K562 (cell line): ENCODE results near the gene SACS. TPM values are rescaled to one million over a fixed set of nuclear protein-coding genes. Genes with fewer than 3 reads are reported as not detected.

ENCODE experiments used
- BRF1 ChIP-seq: IDR thresholded peaks from 3 replicates; pipeline ENCODE4 v1.6.1; 2011; ENCODE audit warnings: borderline replicate concordance, mild to moderate bottlenecking; ENCODE audit not compliant: insufficient read length; ENCODE audit errors: extremely low read depth
- CREBBP ChIP-seq: IDR thresholded peaks from one replicate; pipeline ENCODE4 v1.6.1; 2012; ENCODE audit warnings: low read depth, mild to moderate bottlenecking, control low read depth, inconsistent platforms, low read length
- HNRNPK ChIP-seq: fragments of 200-400 bp; formaldehyde crosslinking; IDR thresholded peaks from one replicate; pipeline ENCODE4 v1.6.1; 2018; ENCODE audit warnings: mild to moderate bottlenecking, low read depth, low read length; ENCODE audit not compliant: poor library complexity, severe bottlenecking
- KDM5B ChIP-seq: fragments of 200-600 bp; sonication (generic); IDR thresholded peaks from 2 replicates; pipeline ENCODE4 v1.6.1; 2012; ENCODE audit warnings: low read depth, mild to moderate bottlenecking, moderate library complexity, low read length, control low read depth, inconsistent platforms; ENCODE audit not compliant: insufficient replicate concordance
- MCM7 ChIP-seq, 2 experiments: fragments of 450-650 bp; IDR thresholded peaks; 2 replicates each; pipeline ENCODE4 v1.6.1; 2016 to 2018
- TAF1 ChIP-seq: IDR thresholded peaks from 2 replicates; pipeline ENCODE4 v1.6.1; 2011; ENCODE audit warnings: mild to moderate bottlenecking, low read length, moderate library complexity; ENCODE audit not compliant: insufficient read depth, control insufficient read depth, severe bottlenecking; ENCODE audit errors: extremely low read depth
- TCF3 ChIP-seq: sonication (generic); formaldehyde crosslinking; IDR thresholded peaks from 2 replicates; pipeline ENCODE4 v1.4.0; 2020; ENCODE audit warnings: mild to moderate bottlenecking, missing genetic modification reagents
- TFAM ChIP-seq: fragments of 250-450 bp; sonication (Bioruptor Pico); conservative IDR thresholded peaks from 2 replicates; pipeline ENCODE4 v1.5.0; 2021; ENCODE audit warnings: mild to moderate bottlenecking, moderate library complexity
- ZNF57 ChIP-seq: fragments of 450-650 bp; formaldehyde crosslinking; IDR thresholded peaks from 2 replicates; pipeline ENCODE4 v1.4.0; 2020; ENCODE audit warnings: mild to moderate bottlenecking, moderate library complexity
- polyA plus RNA-seq, 8 experiments: library from polyadenylated mRNA; depleted of rRNA in 4 of 8; stranded (reverse) in 5 of 8; unstranded in 3 of 8; fragments of >200 nt; fragmentation: Nextera tagmentation in 2 of 8; fragmentation: Illumina TruSeq in 1 of 8; extraction: Ambion mirVana in 2 of 8; extraction: Trizol in 1 of 8; gene quantifications; 2 replicates each; pipeline versions ENCODE4 v1.2.1 to v1.2.3, GENCODE V29; 2011 to 2014; ENCODE audit warnings: inconsistent platforms in 1 of 8, missing spikeins in 1 of 8
- total RNA-seq, 7 experiments: library from RNA; depleted of rRNA in 6 of 7; stranded (reverse); fragments of >200 nt in 6 of 7; fragmentation: Illumina TruSeq in 2 of 7; extraction: Trizol in 2 of 7; gene quantifications; 2 replicates each; pipeline versions ENCODE4 v1.2.1 to v1.2.3, GENCODE V29; 2011 to 2021; ENCODE audit warnings: low replicate concordance in 1 of 7
- TF ChIP-seq, protein P1 (sequence below): fragments of 150-350 bp; conservative IDR thresholded peaks from 2 replicates; pipeline ENCODE4 v1.6.1; 2014; ENCODE audit warnings: low read length
- TF ChIP-seq, protein P2 (sequence below): sonication (generic); formaldehyde crosslinking; IDR thresholded peaks from 2 replicates; pipeline ENCODE4 v1.9.0; 2022; ENCODE audit warnings: mild to moderate bottlenecking, missing genetic modification reagents
- TF ChIP-seq, protein P3 (sequence below): fragments of 250-450 bp; sonication (Bioruptor Pico); IDR thresholded peaks from 2 replicates; pipeline ENCODE4 v1.8.0; 2022; ENCODE audit warnings: inconsistent platforms
- TF ChIP-seq, protein P4 (sequence below), 2 experiments: fragments of 450-650 bp in 1 of 2; IDR thresholded peaks; 2 replicates each; pipeline ENCODE4 v1.6.1; 2011 to 2017; ENCODE audit warnings: low read depth in 2 of 2, antibody characterized with exemption in 1 of 2, borderline replicate concordance in 1 of 2, low read length in 1 of 2, mild to moderate bottlenecking in 1 of 2, mixed read lengths in 1 of 2; ENCODE audit not compliant: control insufficient read depth in 1 of 2
- TF ChIP-seq, protein P5 (sequence below), 2 experiments: IDR thresholded peaks; 2 replicates each; pipeline ENCODE4 v1.6.1; 2011; ENCODE audit warnings: borderline replicate concordance in 1 of 2, control low read depth in 1 of 2, low read depth in 1 of 2, low read length in 1 of 2, mild to moderate bottlenecking in 1 of 2, mixed read lengths in 1 of 2, moderate library complexity in 1 of 2; ENCODE audit not compliant: insufficient read depth in 1 of 2, insufficient read length in 1 of 2, poor library complexity in 1 of 2, severe bottlenecking in 1 of 2; ENCODE audit errors: extremely low read depth in 1 of 2

SACS gene
- total and polyA plus RNA-seq, 9 of the 15 experiments (the other 6 are each of a cell fraction or from before 2014, with no cell fraction given), result 4.7 to 28.2 (median 18.9) TPM

DNA sequence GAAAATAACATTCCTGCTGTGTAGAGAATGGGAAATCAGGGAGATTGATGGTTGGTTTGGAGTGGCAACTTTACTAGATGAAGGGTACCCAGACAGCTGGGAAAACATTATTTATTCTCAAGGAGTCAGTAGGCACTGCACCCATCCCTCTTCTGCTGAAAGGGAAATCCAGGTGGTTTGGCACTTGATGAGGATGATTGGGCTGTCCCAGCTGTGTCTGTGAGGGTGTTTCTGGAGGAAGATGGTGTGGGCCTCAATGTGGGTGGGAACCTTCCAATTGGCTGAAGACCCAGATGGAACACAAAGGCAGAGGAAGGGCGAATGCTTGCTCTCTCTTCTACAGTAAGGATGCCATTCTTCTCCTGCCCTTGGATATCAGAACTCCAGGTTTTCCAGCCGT lies 10.4 kb upstream of the SACS start (continued):
- TF ChIP-seq, protein P1, sequence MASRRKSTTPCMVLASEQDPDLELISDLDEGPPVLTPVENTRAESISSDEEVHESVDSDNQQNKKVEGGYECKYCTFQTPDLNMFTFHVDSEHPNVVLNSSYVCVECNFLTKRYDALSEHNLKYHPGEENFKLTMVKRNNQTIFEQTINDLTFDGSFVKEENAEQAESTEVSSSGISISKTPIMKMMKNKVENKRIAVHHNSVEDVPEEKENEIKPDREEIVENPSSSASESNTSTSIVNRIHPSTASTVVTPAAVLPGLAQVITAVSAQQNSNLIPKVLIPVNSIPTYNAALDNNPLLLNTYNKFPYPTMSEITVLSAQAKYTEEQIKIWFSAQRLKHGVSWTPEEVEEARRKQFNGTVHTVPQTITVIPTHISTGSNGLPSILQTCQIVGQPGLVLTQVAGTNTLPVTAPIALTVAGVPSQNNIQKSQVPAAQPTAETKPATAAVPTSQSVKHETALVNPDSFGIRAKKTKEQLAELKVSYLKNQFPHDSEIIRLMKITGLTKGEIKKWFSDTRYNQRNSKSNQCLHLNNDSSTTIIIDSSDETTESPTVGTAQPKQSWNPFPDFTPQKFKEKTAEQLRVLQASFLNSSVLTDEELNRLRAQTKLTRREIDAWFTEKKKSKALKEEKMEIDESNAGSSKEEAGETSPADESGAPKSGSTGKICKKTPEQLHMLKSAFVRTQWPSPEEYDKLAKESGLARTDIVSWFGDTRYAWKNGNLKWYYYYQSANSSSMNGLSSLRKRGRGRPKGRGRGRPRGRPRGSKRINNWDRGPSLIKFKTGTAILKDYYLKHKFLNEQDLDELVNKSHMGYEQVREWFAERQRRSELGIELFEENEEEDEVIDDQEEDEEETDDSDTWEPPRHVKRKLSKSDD, result no peak
- TF ChIP-seq TAF1, result no peak
- no peak for TF ChIP-seq CREBBP
- no peak for TF ChIP-seq HNRNPK
- TF ChIP-seq KDM5B, result no peak
- TF ChIP-seq, protein P2, sequence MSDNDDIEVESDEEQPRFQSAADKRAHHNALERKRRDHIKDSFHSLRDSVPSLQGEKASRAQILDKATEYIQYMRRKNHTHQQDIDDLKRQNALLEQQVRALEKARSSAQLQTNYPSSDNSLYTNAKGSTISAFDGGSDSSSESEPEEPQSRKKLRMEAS (CRISPR knock-in tag), result no peak
- TF ChIP-seq TCF3 (CRISPR knock-in tag), result no peak
- TF ChIP-seq, protein P3, sequence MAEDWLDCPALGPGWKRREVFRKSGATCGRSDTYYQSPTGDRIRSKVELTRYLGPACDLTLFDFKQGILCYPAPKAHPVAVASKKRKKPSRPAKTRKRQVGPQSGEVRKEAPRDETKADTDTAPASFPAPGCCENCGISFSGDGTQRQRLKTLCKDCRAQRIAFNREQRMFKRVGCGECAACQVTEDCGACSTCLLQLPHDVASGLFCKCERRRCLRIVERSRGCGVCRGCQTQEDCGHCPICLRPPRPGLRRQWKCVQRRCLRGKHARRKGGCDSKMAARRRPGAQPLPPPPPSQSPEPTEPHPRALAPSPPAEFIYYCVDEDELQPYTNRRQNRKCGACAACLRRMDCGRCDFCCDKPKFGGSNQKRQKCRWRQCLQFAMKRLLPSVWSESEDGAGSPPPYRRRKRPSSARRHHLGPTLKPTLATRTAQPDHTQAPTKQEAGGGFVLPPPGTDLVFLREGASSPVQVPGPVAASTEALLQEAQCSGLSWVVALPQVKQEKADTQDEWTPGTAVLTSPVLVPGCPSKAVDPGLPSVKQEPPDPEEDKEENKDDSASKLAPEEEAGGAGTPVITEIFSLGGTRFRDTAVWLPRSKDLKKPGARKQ (CRISPR knock-in tag), result no peak
- TF ChIP-seq, protein P4, sequence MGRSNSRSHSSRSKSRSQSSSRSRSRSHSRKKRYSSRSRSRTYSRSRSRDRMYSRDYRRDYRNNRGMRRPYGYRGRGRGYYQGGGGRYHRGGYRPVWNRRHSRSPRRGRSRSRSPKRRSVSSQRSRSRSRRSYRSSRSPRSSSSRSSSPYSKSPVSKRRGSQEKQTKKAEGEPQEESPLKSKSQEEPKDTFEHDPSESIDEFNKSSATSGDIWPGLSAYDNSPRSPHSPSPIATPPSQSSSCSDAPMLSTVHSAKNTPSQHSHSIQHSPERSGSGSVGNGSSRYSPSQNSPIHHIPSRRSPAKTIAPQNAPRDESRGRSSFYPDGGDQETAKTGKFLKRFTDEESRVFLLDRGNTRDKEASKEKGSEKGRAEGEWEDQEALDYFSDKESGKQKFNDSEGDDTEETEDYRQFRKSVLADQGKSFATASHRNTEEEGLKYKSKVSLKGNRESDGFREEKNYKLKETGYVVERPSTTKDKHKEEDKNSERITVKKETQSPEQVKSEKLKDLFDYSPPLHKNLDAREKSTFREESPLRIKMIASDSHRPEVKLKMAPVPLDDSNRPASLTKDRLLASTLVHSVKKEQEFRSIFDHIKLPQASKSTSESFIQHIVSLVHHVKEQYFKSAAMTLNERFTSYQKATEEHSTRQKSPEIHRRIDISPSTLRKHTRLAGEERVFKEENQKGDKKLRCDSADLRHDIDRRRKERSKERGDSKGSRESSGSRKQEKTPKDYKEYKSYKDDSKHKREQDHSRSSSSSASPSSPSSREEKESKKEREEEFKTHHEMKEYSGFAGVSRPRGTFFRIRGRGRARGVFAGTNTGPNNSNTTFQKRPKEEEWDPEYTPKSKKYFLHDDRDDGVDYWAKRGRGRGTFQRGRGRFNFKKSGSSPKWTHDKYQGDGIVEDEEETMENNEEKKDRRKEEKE (IDR thresholded peaks at IDR 0.05; ENCODE audit: borderline replicate concordance in 1 of 2, control insufficient read depth in 1 of 2, low read depth in 2 of 2, low read length in 1 of 2), result no peak
- TF ChIP-seq, protein P5, sequence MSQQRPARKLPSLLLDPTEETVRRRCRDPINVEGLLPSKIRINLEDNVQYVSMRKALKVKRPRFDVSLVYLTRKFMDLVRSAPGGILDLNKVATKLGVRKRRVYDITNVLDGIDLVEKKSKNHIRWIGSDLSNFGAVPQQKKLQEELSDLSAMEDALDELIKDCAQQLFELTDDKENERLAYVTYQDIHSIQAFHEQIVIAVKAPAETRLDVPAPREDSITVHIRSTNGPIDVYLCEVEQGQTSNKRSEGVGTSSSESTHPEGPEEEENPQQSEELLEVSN (IDR thresholded peaks at IDR 0.05; ENCODE audit: borderline replicate concordance in 1 of 2, extremely low read depth in 1 of 2, insufficient read depth in 1 of 2, insufficient read length in 1 of 2, low read depth in 1 of 2, low read length in 1 of 2, poor library complexity in 1 of 2, severe bottlenecking in 1 of 2), result no peak
- TF ChIP-seq ZNF57, result no peak
- TF ChIP-seq TFAM (CRISPR knock-in tag), result no peak
- TF ChIP-seq MCM7 (IDR thresholded peaks at IDR 0.05), result no peak
- no peak for TF ChIP-seq BRF1
- TF ChIP-seq, all 486 proteins: peak for 0
